HepG2 (cell line): ENCODE data around the gene IRF2BPL. TPM values are rescaled to one million over a fixed set of nuclear protein-coding genes. Genes with fewer than 3 reads are reported as not detected.
A peak's percentile ranks its signal among the peaks of the same experiment; 100 is the strongest.

Source experiments
- CBX5 ChIP-seq: sonication (generic); formaldehyde crosslinking; IDR thresholded peaks from 2 replicates; pipeline ENCODE4 v1.4.0; 2020; ENCODE audit warnings: missing genetic modification reagents, borderline replicate concordance
- GABPA ChIP-seq, 2 experiments: IDR thresholded peaks; 2 replicates each; pipeline ENCODE4 v1.6.1; 2011 to 2016; ENCODE audit warnings: low read depth in 2 of 2, low read length in 1 of 2, missing biosample characterization in 1 of 2, missing genetic modification characterization in 1 of 2
- PAWR ChIP-seq: sonication (generic); formaldehyde crosslinking; IDR thresholded peaks from 2 replicates; pipeline ENCODE4 v1.4.0; 2020; ENCODE audit warnings: missing genetic modification reagents, mild to moderate bottlenecking, borderline replicate concordance
- TEAD2 ChIP-seq: sonication (generic); formaldehyde crosslinking; IDR thresholded peaks from 2 replicates; pipeline ENCODE4 v1.9.0; 2021; ENCODE audit warnings: missing genetic modification reagents
- THYN1 ChIP-seq: sonication (generic); formaldehyde crosslinking; IDR thresholded peaks from 2 replicates; pipeline ENCODE4 v1.8.1; 2023; ENCODE audit warnings: low read depth, mild to moderate bottlenecking, moderate library complexity, missing genetic modification reagents, borderline replicate concordance
- ZNF17 ChIP-seq: sonication (generic); formaldehyde crosslinking; IDR thresholded peaks from 2 replicates; pipeline ENCODE4 v1.5.0; 2020; ENCODE audit warnings: mild to moderate bottlenecking, missing genetic modification reagents
- ZNF280B ChIP-seq: sonication (generic); formaldehyde crosslinking; IDR thresholded peaks from 2 replicates; pipeline ENCODE4 v1.5.0; 2020; ENCODE audit warnings: missing genetic modification reagents, mild to moderate bottlenecking, borderline replicate concordance
- ZNF570 ChIP-seq: sonication (generic); formaldehyde crosslinking; IDR thresholded peaks from 2 replicates; pipeline ENCODE4 v1.4.0; 2020; ENCODE audit warnings: mild to moderate bottlenecking, missing genetic modification reagents, borderline replicate concordance
- ZNF709 ChIP-seq: sonication (generic); formaldehyde crosslinking; IDR thresholded peaks from 2 replicates; pipeline ENCODE4 v1.5.0; 2020; ENCODE audit warnings: mild to moderate bottlenecking, missing genetic modification reagents
- polyA plus RNA-seq, 8 experiments: library from polyadenylated mRNA; depleted of rRNA in 3 of 8; stranded (reverse) in 7 of 8; unstranded in 1 of 8; fragments of >200 nt; fragmentation: Illumina TruSeq in 4 of 8; extraction: Trizol in 4 of 8; gene quantifications; 2 replicates each; pipeline versions ENCODE4 v1.2.1 to v1.2.3, GENCODE V29; 2011 to 2016; ENCODE audit warnings: low read depth in 4 of 8, missing spikeins in 1 of 8, mixed read lengths in 1 of 8; ENCODE audit not compliant: insufficient read depth in 1 of 8
- total RNA-seq, 5 experiments: library from RNA; depleted of rRNA; stranded (reverse); fragments of >200 nt; fragmentation: Illumina TruSeq; extraction: Trizol; gene quantifications; 2 replicates each; pipeline ENCODE4 v1.2.3, GENCODE V29; 2016; ENCODE audit warnings: low read depth in 1 of 5
- TF ChIP-seq, protein P1 (sequence below): sonication (generic); formaldehyde crosslinking; IDR thresholded peaks from 2 replicates; pipeline ENCODE4 v1.5.0; 2020; ENCODE audit warnings: mild to moderate bottlenecking, missing genetic modification reagents, borderline replicate concordance
- TF ChIP-seq, protein P2 (sequence below): sonication (generic); formaldehyde crosslinking; conservative IDR thresholded peaks from 2 replicates; pipeline ENCODE4 v1.4.0; 2020; ENCODE audit warnings: missing genetic modification reagents
- TF ChIP-seq, protein P3 (sequence below): sonication (generic); formaldehyde crosslinking; IDR thresholded peaks from 2 replicates; pipeline ENCODE4 v1.4.0; 2020; ENCODE audit warnings: mild to moderate bottlenecking, missing genetic modification reagents, borderline replicate concordance

IRF2BPL gene
- total and polyA plus RNA-seq, 2 of the 13 experiments (the other 11 are each of a cell fraction or from before 2014, with no cell fraction given) = 6.6 to 8.4 TPM

GRCh38 chr14:77040059-77040740 is 11.7 kb upstream of the IRF2BPL start (continued):
- TF ChIP-seq, protein P1, sequence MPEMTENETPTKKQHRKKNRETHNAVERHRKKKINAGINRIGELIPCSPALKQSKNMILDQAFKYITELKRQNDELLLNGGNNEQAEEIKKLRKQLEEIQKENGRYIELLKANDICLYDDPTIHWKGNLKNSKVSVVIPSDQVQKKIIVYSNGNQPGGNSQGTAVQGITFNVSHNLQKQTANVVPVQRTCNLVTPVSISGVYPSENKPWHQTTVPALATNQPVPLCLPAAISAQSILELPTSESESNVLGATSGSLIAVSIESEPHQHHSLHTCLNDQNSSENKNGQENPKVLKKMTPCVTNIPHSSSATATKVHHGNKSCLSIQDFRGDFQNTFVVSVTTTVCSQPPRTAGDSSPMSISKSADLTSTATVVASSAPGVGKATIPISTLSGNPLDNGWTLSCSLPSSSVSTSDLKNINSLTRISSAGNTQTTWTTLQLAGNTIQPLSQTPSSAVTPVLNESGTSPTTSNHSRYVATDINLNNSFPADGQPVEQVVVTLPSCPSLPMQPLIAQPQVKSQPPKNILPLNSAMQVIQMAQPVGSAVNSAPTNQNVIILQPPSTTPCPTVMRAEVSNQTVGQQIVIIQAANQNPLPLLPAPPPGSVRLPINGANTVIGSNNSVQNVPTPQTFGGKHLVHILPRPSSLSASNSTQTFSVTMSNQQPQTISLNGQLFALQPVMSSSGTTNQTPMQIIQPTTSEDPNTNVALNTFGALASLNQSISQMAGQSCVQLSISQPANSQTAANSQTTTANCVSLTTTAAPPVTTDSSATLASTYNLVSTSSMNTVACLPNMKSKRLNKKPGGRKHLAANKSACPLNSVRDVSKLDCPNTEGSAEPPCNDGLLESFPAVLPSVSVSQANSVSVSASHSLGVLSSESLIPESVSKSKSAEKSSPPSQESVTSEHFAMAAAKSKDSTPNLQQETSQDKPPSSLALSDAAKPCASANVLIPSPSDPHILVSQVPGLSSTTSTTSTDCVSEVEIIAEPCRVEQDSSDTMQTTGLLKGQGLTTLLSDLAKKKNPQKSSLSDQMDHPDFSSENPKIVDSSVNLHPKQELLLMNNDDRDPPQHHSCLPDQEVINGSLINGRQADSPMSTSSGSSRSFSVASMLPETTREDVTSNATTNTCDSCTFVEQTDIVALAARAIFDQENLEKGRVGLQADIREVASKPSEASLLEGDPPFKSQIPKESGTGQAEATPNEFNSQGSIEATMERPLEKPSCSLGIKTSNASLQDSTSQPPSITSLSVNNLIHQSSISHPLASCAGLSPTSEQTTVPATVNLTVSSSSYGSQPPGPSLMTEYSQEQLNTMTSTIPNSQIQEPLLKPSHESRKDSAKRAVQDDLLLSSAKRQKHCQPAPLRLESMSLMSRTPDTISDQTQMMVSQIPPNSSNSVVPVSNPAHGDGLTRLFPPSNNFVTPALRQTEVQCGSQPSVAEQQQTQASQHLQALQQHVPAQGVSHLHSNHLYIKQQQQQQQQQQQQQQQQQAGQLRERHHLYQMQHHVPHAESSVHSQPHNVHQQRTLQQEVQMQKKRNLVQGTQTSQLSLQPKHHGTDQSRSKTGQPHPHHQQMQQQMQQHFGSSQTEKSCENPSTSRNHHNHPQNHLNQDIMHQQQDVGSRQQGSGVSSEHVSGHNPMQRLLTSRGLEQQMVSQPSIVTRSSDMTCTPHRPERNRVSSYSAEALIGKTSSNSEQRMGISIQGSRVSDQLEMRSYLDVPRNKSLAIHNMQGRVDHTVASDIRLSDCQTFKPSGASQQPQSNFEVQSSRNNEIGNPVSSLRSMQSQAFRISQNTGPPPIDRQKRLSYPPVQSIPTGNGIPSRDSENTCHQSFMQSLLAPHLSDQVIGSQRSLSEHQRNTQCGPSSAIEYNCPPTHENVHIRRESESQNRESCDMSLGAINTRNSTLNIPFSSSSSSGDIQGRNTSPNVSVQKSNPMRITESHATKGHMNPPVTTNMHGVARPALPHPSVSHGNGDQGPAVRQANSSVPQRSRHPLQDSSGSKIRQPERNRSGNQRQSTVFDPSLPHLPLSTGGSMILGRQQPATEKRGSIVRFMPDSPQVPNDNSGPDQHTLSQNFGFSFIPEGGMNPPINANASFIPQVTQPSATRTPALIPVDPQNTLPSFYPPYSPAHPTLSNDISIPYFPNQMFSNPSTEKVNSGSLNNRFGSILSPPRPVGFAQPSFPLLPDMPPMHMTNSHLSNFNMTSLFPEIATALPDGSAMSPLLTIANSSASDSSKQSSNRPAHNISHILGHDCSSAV (CRISPR knock-in tag) = no peak
- no peak for TF ChIP-seq ZNF709 (CRISPR knock-in tag)
- peak; percentile 1; the same call in 1 of the 2 replicates for TF ChIP-seq CBX5 (CRISPR knock-in tag)
- no peak for TF ChIP-seq THYN1 (CRISPR knock-in tag)
- TF ChIP-seq, protein P2, sequence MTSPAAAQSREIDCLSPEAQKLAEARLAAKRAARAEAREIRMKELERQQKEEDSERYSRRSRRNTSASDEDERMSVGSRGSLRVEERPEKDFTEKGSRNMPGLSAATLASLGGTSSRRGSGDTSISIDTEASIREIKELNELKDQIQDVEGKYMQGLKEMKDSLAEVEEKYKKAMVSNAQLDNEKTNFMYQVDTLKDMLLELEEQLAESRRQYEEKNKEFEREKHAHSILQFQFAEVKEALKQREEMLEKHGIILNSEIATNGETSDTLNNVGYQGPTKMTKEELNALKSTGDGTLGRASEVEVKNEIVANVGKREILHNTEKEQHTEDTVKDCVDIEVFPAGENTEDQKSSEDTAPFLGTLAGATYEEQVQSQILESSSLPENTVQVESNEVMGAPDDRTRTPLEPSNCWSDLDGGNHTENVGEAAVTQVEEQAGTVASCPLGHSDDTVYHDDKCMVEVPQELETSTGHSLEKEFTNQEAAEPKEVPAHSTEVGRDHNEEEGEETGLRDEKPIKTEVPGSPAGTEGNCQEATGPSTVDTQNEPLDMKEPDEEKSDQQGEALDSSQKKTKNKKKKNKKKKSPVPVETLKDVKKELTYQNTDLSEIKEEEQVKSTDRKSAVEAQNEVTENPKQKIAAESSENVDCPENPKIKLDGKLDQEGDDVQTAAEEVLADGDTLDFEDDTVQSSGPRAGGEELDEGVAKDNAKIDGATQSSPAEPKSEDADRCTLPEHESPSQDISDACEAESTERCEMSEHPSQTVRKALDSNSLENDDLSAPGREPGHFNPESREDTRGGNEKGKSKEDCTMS = no peak
- TF ChIP-seq TEAD2 = no peak
- no peak for TF ChIP-seq ZNF570 (CRISPR knock-in tag)
- no peak for TF ChIP-seq ZNF280B (CRISPR knock-in tag)
- no peak for TF ChIP-seq ZNF17 (CRISPR knock-in tag)
- no peak for TF ChIP-seq GABPA (IDR thresholded peaks at IDR 0.05; ENCODE audit: low read depth, low read length)
- peak; percentile 34; the same call in 1 of the 2 replicates for TF ChIP-seq GABPA (CRISPR knock-in tag; IDR thresholded peaks at IDR 0.05; ENCODE audit: low read depth)
- TF ChIP-seq PAWR (CRISPR knock-in tag) = no peak
- TF ChIP-seq, protein P3, sequence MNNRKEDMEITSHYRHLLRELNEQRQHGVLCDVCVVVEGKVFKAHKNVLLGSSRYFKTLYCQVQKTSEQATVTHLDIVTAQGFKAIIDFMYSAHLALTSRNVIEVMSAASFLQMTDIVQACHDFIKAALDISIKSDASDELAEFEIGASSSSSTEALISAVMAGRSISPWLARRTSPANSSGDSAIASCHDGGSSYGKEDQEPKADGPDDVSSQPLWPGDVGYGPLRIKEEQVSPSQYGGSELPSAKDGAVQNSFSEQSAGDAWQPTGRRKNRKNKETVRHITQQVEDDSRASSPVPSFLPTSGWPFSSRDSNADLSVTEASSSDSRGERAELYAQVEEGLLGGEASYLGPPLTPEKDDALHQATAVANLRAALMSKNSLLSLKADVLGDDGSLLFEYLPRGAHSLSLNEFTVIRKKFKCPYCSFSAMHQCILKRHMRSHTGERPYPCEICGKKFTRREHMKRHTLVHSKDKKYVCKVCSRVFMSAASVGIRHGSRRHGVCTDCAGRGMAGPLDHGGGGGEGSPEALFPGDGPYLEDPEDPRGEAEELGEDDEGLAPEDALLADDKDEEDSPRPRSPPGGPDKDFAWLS (CRISPR knock-in tag) = no peak
